ENCODE results near the gene ITSN2. TPM values are rescaled to one million over a fixed set of nuclear protein-coding genes. Genes with fewer than 3 reads are reported as not detected.

Gene ITSN2
- polyA plus RNA-seq, 1 experiment, result 27.3 TPM

DNA sequence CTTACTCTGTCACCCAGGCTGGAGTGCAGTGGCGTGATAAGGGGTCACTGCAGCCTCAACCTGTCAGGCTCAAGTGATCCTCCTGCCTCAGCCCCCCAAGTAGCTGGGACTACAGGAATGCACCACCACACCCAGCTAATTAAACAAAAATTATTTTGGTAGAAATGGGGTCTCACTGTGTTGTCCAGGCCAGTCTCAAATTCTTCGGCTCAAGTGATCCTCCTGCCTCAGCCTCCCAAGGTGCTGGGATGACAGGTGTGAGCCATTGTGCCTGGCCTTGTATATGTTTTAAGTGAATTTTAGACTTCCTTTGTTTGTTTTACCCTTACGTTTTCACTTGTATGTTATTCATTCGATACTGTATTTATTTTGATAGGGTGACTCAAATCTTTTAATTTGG is 34.7 kb upstream of the ITSN2 start:
- no peaks in the 10 kb centered on the region for H3K9me3 ChIP-seq (ENCODE audit: control insufficient read depth, insufficient read depth, low read length)
- no peak overlapping the region for H3K27ac ChIP-seq (ENCODE audit: low read depth, low read length)
- H3K27me3 ChIP-seq (ENCODE audit: control insufficient read depth, insufficient read depth, low read length), result peaks cover 4% of the 10 kb centered on the region
- TF ChIP-seq, protein P1, sequence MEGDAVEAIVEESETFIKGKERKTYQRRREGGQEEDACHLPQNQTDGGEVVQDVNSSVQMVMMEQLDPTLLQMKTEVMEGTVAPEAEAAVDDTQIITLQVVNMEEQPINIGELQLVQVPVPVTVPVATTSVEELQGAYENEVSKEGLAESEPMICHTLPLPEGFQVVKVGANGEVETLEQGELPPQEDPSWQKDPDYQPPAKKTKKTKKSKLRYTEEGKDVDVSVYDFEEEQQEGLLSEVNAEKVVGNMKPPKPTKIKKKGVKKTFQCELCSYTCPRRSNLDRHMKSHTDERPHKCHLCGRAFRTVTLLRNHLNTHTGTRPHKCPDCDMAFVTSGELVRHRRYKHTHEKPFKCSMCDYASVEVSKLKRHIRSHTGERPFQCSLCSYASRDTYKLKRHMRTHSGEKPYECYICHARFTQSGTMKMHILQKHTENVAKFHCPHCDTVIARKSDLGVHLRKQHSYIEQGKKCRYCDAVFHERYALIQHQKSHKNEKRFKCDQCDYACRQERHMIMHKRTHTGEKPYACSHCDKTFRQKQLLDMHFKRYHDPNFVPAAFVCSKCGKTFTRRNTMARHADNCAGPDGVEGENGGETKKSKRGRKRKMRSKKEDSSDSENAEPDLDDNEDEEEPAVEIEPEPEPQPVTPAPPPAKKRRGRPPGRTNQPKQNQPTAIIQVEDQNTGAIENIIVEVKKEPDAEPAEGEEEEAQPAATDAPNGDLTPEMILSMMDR (IDR thresholded peaks at IDR 0.05; ENCODE audit: low read depth, low read length), result no peak
- ChIA-PET CTCF (interaction anchor here (0.6 kb wide), 1 partner anchor 469 kb away, joined by 4 read pairs; no protein-coding TSS in a partner anchor), POLR2A (interaction anchor here (0.6 kb wide), 1 partner anchor 458 kb away, joined by 4 read pairs; no protein-coding TSS in a partner anchor)
- H3K4me3 ChIP-seq (ENCODE audit: low read depth, low read length), result no peak overlapping the region
- DNase-seq (ENCODE audit: low read depth, low spot score), result no peak

DNA sequence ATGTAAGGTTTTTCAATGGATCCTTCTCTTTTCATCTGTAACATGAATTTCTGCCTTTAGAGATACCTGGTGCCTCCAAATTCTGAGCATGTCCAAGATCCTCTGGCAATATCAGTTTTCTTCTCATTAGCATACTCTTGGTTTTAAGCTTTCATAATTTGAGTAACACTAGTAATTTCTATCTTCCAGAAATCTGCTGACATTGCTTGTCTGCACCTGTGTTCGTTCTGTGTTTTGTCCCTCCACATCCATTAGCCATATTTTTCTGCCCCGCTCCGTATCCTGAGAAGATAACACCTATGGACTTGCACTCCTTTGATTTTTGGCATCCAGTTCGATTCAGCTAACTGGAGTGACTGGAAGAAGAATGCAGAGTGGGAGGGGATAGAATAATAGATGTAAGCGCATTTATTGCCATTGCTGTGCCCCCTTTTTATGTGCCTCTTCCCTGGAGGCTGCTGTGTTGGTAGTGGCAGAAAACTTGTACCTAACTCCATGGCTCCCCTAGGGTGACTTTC is 32.3 kb upstream of the ITSN2 start:
- ChIA-PET CTCF (no interaction called here), POLR2A (interaction anchor here (0.7 kb wide), 1 partner anchor 561 kb away, joined by 4 read pairs; no protein-coding TSS in a partner anchor)
- no peak overlapping the region for H3K27ac ChIP-seq (ENCODE audit: low read depth, low read length)
- TF ChIP-seq, protein P1 (IDR thresholded peaks at IDR 0.05; ENCODE audit: low read depth, low read length), result no peak
- H3K4me3 ChIP-seq (ENCODE audit: low read depth, low read length), result no peak overlapping the region
- peaks cover 4% of the 10 kb centered on the region for H3K27me3 ChIP-seq (ENCODE audit: control insufficient read depth, insufficient read depth, low read length)
- no peaks in the 10 kb centered on the region for H3K9me3 ChIP-seq (ENCODE audit: control insufficient read depth, insufficient read depth, low read length)
- DNase-seq (ENCODE audit: low read depth, low spot score), result no peak

DNA sequence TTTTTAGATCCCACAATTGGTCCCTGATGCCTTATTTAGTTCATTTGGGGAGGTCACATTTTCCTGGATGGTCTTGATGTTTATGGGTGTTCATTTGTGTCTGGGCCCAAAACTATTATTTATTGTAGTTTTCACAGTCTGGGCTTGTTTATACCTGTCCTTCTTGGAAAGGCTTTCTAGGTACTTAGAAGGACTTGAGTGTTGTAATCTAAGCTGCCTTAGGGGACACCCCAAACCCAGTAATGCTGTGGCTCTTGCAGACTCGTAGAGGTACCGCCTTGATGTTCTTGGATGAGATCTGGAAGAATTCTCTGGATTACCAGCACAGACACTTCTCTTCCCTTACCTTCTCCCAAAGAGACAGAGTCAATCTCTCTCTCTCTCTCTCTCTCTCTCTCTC is 25.0 kb upstream of the ITSN2 start:
- no peak overlapping the region for H3K27ac ChIP-seq (ENCODE audit: low read depth, low read length)
- TF ChIP-seq, protein P1 (IDR thresholded peaks at IDR 0.05; ENCODE audit: low read depth, low read length), result no peak
- ChIA-PET CTCF (interaction anchor here (1.0 to 1.1 kb wide), 2 partner anchors 439 to 460 kb away, joined by 3 to 9 read pairs; no protein-coding TSS in a partner anchor), POLR2A (interaction anchor here (0.7 kb wide), 1 partner anchor 339 kb away, joined by 8 read pairs; no protein-coding TSS in a partner anchor)
- no peaks in the 10 kb centered on the region for H3K9me3 ChIP-seq (ENCODE audit: control insufficient read depth, insufficient read depth, low read length)
- no peak for DNase-seq (ENCODE audit: low read depth, low spot score)
- no peak overlapping the region for H3K4me3 ChIP-seq (ENCODE audit: low read depth, low read length)
- H3K27me3 ChIP-seq (ENCODE audit: control insufficient read depth, insufficient read depth, low read length), result no peaks in the 10 kb centered on the region

DNA sequence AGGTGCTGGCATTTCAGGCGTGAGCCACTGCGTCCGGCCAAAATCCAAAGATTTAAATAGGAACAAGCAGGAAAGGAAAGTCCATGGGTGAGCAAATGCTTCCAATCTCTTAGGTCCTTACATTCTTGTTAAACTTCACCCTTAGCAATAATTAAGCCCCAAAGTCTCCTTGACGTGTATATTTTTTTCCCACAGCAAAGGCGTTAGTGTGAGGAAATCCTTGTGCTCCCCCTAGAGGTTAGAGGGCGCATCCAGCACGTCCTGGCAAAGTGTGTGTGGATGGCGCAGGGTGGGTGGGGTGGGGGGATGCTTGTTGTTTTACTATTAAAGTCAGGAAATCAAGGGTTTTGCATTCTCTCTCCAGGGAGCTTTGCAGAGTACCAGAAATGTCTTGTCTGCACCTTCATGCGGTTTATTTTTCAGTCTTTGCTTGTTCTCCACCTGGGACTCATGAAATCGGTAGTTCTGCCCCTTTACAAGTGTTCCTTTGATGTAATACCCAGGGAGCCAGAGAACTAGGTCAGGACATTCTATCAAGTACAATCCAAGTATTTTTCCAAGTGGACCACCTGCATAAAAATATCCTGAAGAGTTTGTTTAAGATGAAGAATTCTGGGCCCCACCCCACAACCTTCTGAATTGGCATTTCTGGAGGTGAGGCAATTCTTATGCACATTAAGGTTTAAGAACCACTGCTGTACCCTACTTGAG is 22.2 kb upstream of the ITSN2 start:
- Histone ChIP-seq H3K27me3 (ENCODE audit: control insufficient read depth, insufficient read depth, low read length) (no peaks in the 10 kb centered on the region), H3K9me3 (ENCODE audit: control insufficient read depth, insufficient read depth, low read length) (no peaks in the 10 kb centered on the region), H3K4me3 (ENCODE audit: low read depth, low read length) (no peak overlapping the region), H3K27ac (ENCODE audit: low read depth, low read length) (no peak overlapping the region)
- TF ChIP-seq, protein P1 (IDR thresholded peaks at IDR 0.05; ENCODE audit: low read depth, low read length), result peak; percentile 73
- DNase-seq (ENCODE audit: low read depth, low spot score), result peak; percentile 24
- ChIA-PET CTCF (interaction anchor here (0.5 to 1.5 kb wide), 8 partner anchors 9 to 558 kb away, joined by 3 to 6 read pairs (median 4); no protein-coding TSS in a partner anchor), POLR2A (no interaction called here)

DNA sequence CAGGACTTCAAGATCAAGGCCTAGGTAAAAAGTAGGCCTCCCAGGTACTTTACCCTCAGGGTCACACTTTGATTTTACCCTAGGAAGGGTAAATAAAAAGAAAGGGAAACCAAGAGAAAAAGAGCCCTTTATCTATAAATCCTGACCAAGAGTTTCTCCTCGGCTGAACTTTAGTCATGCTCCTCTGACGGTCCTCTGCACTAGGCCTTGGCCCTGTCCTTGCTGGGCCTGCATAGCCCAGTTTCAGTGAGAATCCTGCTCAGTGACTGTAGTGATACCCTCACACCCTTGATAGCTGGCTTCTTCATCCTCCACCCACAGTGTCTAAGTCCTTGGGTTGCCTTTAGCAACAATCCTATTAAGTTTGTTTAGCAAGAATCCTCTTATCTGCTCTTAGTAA is 20.5 kb upstream of the ITSN2 start:
- TF ChIP-seq, protein P1 (IDR thresholded peaks at IDR 0.05; ENCODE audit: low read depth, low read length), result no peak
- Histone ChIP-seq H3K4me3 (ENCODE audit: low read depth, low read length) (no peak overlapping the region), H3K27me3 (ENCODE audit: control insufficient read depth, insufficient read depth, low read length) (no peaks in the 10 kb centered on the region), H3K9me3 (ENCODE audit: control insufficient read depth, insufficient read depth, low read length) (no peaks in the 10 kb centered on the region), H3K27ac (ENCODE audit: low read depth, low read length) (no peak overlapping the region)
- POLR2A ChIA-PET, result no interaction called here
- CTCF ChIA-PET, result no interaction called here
- DNase-seq (ENCODE audit: low read depth, low spot score), result no peak
